PC-3 (cell line): Measurements from ENCODE around the gene TP53.

Source experiments
- CTCF ChIP-seq: fragments of 300-600 bp; sonication (generic); conservative IDR thresholded peaks from 2 replicates; pipeline ENCODE4 v1.5.1; 2017; ENCODE audit warnings: antibody characterized with exemption, low read depth, mild to moderate bottlenecking, low read length
- EZH2 ChIP-seq: fragments of 300-600 bp; sonication (generic); IDR thresholded peaks from one replicate; pipeline ENCODE4 v1.6.1; 2017; ENCODE audit warnings: antibody characterized with exemption, mild to moderate bottlenecking, low read length; ENCODE audit not compliant: unreplicated experiment
- EZH2phosphoT487 ChIP-seq: fragments of 300-600 bp; sonication (generic); IDR thresholded peaks from 2 replicates; pipeline ENCODE4 v1.6.1; 2018; ENCODE audit warnings: mild to moderate bottlenecking, antibody characterized with exemption, low read length, borderline replicate concordance

DNA sequence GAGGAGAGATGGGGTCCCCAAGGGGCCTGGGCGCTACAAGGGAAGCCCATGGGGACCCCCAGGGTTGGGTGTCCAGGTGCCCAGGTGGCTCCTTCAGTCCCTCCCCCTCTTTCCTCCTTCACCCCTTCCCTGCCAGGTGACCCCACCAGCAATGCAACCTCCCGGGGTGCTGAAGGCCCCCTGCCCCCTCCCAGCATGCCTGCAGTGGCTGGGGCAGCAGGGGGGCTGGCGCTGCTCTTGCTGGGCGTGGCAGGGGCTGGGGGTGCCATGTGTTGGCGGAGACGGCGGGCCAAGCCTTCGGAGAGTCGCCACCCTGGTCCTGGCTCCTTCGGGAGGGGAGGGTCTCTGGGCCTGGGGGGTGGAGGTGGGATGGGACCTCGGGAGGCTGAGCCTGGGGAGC, 21.7 kb upstream of the TP53 start:
- TF ChIP-seq EZH2phosphoT487 (no peak), CTCF (no peak), EZH2 (no peak)
